Raji (cell line): ENCODE results near the gene CDH10.

Experiments
- POLR2A ChIP-seq: IDR thresholded peaks from 2 replicates; pipeline ENCODE4 v1.6.1; 2011; ENCODE audit warnings: low read depth, low read length, control low read depth; ENCODE audit not compliant: insufficient read depth

Gene CDH10

DNA sequence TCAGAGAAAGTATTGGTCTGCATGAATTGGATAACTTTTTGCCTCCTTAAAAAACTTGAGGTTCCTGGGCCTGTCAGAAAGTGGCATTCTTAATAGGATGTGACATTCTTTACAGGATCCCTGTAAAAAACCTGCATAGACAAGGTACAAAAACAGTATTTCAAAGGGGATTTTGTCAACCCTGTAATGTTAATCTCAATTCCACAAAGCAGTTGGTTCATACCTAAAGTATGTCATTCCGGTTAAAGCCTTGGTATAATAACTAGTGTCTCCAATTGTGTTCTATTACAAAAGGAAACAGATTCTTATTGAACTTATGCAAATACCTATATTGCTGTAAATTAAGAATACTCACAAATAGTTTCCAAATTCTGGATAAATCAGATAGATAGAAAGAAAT lies 169.7 kb downstream of the CDH10 start:
- no peak for TF ChIP-seq POLR2A

DNA sequence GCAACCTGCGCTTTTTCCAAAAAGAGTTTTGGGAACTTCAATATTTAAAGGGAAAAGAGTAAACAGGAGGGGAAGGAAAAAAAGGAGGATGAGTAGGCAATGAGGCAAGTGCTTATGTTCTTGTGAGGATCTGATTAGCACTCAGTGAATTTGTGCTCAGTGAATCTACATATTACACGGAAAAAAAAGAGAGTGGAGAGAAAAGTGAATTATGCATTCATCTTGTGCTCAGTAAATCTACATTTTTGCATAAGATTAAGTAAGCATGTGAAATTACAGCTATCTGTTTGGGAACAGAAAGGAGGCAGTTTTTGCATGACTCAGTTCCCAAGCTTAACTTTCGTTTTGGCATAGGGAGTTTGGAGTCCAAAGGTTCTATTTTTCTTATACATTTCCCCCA lies 170.1 kb downstream of the CDH10 start:
- TF ChIP-seq POLR2A = no peak

DNA sequence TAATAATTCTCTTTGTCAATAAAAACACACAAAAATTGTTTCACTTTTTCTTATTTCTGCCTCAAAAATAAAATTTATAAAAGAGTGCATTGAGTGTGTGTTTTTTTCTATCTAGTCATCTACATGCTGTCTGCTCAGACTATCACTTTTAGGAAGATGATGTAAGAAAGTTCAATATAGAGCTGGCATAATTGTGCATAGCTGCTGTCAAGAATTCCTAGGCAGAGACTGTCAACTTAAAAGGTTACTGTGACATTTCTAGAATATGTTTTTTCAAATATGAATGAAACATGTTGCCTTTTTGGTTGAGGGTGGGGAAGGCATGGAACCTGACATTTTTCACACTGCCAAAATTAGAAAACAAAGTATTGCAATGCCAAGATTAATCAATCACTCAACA lies 172.3 kb downstream of the CDH10 start:
- no peak for TF ChIP-seq POLR2A

DNA sequence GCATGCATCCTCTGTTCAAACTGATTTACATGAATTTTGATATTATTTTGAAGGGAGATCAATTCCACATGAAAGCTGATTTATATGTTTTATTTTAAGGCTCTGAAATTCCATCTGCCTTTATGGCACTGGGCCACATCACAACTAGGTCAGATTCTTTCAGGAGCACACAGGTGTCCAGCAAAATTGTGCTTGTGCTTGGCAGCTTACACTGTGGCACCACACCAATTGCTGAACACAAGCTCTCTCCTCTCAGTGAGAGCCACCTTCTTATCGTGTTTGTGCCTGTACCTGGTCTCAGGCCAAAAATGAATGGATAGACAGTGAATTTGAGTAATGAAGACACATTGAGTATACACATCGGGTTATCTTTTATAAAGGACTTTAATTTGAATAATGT lies 200.4 kb downstream of the CDH10 start:
- TF ChIP-seq POLR2A = no peak

DNA sequence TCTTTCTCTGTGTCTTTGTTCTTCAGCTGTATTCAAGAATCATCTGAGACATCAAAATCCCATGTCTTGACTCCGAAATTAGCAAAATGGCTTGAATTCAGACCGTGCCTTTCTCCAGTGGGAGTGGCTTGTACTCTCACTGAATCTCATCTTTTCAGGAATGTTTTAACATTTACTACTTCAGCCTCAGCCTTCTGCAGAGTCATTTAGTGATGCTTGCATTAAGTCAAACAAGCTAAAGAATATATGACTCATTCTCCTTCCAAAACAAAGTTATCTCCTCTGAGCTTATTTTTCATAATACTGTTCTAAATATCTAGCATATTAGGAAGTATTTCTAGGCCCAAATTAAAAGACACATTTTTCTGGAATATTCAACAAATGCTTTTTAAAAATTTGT lies 205.3 kb downstream of the CDH10 start:
- TF ChIP-seq POLR2A = no peak
